C1 segment of cervical spinal cord (tissue), 14 donors: ENCODE data around the gene CACNA1A.
"Not testable (repeated sequence)": the region's sequence is repeated elsewhere in the genome, so short reads cannot be mapped to it uniquely, and the experiment has no call there.

Source experiments
- DNase-seq, 14 donors: peaks; one replicate each; lab custom pipeline; 2025; lab: John Stamatoyannopoulos, UW

CACNA1A gene

DNA sequence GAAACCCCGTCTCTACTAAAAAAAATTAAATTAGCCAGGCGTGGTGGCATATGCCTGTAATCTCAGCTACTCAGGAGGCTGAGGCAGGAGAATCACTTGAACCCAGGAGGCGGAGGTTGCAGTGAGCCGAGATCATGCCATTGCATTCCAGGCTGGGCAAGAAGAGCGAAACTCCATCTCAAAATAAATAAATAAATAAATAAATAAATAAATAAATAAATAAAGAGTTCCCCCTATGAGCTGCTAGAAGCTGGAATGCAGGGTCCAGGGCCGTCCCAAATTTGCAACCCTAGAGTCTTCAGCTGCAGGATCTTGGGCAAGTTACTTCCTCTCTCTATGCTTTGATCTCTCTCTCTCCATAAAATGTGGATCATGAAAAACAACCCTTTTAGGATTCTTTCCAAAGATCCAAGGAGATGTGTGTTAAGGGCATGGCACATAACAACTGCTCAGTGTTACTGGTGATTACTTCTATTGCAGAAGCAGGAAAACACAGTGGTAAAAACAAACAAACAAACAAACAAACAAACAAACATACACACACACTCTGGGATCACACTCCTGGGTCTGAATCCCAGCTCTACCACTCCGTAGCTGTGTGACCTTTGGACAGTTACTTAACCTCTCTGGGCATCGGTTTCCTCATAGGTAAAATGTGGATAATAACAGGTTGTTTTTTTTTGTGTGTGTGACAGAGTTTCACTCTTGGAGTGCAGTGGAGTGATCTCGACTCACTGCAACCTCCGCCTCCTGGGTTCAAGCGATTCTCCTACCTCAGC lies 78.8 kb downstream of the CACNA1A start:
- no peak for DNase-seq

DNA sequence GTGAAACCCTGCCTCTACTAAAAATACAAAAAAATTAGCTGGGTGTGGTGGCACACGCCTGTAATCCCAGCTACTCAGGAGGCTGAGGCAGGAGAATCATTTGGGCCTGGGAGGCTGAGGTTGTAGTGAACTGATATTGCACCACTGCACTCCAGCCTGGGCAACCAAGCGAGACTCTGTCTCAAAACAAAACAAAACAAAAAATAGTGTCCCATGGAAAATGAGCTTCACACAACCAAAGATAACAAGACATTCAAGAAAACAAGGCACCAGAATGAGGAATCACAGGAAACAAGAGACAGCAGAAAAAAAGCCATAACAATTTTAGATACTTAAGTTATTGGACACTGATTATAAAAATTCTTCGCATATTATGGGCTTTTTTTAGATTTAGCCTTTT lies 80.4 kb downstream of the CACNA1A start:
- not testable (repeated sequence) for DNase-seq

DNA sequence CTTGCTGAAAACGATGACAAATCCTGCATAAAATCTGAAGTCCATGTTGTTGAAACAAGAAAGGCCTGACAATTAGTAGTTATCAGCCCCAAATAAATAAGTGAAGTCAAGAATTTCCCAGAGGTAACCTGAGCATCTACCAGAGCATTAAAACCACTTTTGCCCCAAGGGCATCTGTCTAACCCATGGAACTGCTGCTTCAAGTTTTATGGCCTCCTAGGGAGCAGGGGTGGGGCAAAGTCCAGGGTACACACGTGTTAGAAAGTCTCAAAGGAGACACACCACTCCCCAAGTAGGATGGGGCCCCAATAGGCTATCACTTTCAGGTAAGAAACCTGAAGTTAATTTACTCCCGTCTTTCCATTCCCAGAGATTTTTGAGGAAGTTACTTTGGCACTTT lies 81.1 kb downstream of the CACNA1A start:
- DNase-seq = no peak

DNA sequence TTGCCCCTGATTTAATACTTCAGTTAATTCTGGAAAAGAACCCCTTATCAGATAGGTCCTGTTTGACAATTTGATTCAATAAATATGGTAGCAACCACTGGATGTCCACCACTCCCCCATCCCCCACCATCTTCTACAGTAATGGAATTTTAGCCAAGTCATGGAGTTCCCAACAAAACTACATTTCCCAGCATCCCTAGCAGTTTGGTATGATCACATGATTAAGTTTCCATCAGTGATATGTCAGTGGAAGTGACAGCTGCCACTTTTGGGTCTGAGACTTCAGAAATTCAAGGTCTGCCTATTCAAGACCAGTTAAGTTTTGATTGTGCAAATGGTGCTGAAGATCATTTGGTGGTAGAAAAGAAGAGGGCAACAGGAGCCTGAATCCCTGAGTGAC lies 85.5 kb downstream of the CACNA1A start:
- no peak for DNase-seq

GRCh38 chr19:13417054-13417453 lies 89.2 kb downstream of the CACNA1A start:
- no peak for DNase-seq

DNA sequence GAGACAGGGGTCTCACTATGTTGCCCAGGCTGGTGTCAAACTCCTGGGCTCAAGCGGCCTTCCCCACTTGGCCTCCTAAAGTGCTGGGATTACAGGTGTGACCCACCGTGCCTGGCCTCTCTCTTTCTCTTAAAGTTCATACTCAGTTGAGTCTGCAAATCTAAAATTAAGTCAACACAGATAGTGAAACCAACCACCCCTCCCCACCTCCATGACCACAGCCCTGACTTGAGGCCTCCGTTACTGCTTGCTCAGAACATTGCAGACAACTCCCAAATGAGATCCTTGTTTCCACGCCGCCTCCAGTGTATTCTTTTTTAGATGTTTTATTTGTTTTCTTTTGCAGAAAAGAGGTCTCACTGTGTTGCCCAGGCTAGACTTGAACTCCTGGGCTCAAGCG lies 94.4 kb downstream of the CACNA1A start:
- no peak for DNase-seq

- no peak for DNase-seq
Observed at GRCh38 chr19:13410946-13411345, 95.3 kb downstream of the CACNA1A start.

DNA sequence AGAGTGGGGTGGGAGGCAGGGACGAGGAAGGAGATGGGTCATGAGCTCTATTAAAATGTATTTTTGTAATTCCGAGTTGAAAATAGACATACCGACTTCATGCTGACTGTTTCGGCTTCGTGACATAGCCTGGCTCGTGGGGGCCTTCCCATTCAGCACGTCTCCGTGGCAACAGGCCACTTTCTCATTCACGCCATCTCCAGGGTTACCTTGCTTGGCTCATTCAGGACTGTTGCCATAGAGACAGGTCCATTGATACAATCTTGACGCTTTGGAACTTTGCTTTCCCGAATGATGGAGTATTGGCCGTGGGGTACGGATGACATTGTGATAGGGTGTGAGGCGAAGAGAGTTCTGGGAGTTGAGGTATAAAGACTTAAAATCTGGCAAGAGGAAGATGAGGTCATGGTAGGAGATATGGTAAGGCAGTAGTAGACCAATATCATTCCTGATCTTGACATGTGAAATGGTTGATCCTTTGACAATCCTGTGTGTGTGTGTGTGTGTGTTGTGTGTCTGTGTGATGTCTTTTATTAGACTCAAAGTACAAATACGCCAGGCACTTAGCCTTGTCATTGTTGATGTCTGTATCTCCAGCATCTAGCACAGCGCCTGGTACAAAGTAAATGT lies 97.3 kb downstream of the CACNA1A start:
- DNase-seq = no peak

DNA sequence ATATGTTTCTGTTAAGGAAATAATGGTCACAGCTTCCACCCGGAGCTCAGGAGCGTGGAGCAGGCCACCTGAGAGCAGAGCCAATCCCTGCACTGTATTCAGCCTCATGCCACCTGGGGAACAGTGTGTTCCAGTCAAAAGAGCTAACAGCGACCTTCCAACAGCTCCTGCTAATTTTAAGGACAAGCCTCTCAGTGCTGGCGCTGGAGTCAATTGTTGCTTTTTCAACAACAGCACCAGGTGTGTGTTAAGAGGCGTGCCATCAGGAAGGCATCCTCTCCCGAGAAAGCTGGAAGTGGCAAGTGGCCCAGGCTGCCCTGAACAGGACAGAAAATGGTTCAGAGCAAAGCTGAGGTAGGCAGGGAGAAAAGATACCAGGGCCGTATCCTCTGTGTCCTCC lies 102.0 kb downstream of the CACNA1A start:
- DNase-seq = peak in 1 of 14 donors; percentile 77

- DNase-seq = no peak
Observed at GRCh38 chr19:13401388-13401787, 104.9 kb downstream of the CACNA1A start.

- no peak for DNase-seq
Observed at GRCh38 chr19:13400296-13400695, 106.0 kb downstream of the CACNA1A start.

DNA sequence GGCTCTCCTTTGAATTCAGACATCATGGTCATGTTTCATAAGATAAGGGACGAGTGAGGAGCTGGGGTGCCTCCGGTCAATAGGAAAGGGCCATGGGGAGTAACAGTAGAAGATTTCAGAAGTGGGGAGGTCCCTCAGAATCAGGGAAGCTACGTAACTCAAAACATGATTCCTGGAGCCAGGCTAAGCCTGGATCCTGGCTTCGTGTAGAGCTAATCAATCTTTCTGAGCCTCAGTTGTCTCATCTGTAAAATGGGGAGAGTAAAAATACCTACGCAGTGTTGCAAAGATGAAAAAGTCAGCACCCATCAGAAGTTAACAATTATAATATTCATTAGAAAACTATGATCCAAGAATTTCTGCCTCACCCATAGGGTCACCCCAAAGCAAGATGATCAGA lies 106.5 kb downstream of the CACNA1A start:
- DNase-seq = no peak

- peak in 1 of 14 donors; percentile 31 for DNase-seq
Observed at GRCh38 chr19:13398780-13399726, 107.2 kb downstream of the CACNA1A start.

GRCh38 chr19:13398182-13398581 lies 108.1 kb downstream of the CACNA1A start:
- no peak for DNase-seq

- DNase-seq = peak in 11 of 14 donors; percentile 2 to 76 (median 17)
Observed at GRCh38 chr19:13396250-13397080, 109.8 kb downstream of the CACNA1A start.

DNA sequence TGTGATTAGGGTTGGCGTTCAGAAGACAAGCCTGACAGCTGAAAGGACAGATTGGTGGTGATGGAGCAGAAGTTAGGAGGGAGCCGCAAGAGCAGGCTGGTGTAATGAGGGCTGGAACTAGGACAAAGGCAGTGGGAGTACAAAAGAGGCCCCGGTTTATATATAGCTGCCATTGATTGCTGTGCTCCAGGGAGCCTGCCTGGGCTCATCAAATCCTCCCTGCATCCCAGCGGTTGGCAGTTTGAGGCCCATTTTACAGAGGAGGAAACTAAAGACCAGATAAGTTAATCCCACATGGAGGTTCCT lies 123.7 kb downstream of the CACNA1A start:
- peak in 1 of 14 donors; percentile 65 for DNase-seq

GRCh38 chr19:13381827-13382632 lies 124.2 kb downstream of the CACNA1A start:
- peak in 1 of 14 donors; percentile 63 for DNase-seq

GRCh38 chr19:13376537-13376936 lies 129.7 kb downstream of the CACNA1A start:
- DNase-seq = no peak

GRCh38 chr19:13373599-13373998 lies 132.7 kb downstream of the CACNA1A start:
- no peak for DNase-seq

- DNase-seq = no peak
Observed at GRCh38 chr19:13370948-13371347, 135.3 kb downstream of the CACNA1A start.
